Osteoblast (primary cell): Measurements from ENCODE around the gene ITGAE. TPM values are rescaled to one million over a fixed set of nuclear protein-coding genes. Genes with fewer than 3 reads are reported as not detected.

Source experiments
- DNase-seq: peaks from one replicate; pipeline ENCODE4 v3.0.0; 2011; ENCODE audit warnings: low spot score, mixed read lengths; ENCODE audit not compliant: insufficient read length; ENCODE audit errors: missing footprints
- H2AFZ ChIP-seq: 2 replicates; pipeline ENCODE4 v1.6.0; 2011; ENCODE audit warnings: mild to moderate bottlenecking, low read length
- H3K27ac ChIP-seq: 2 replicates; pipeline ENCODE4 v1.5.1; 2011; ENCODE audit warnings: mild to moderate bottlenecking, low read depth, low read length, moderate library complexity
- H3K27me3 ChIP-seq: 2 replicates; pipeline ENCODE4 v1.6.0; 2012; ENCODE audit warnings: mild to moderate bottlenecking, control low read depth, inconsistent platforms, low read length, moderate library complexity; ENCODE audit not compliant: insufficient read depth
- H3K36me3 ChIP-seq: 2 replicates; pipeline ENCODE4 v1.5.1; 2011; ENCODE audit warnings: mild to moderate bottlenecking, low read length, control low read depth, moderate library complexity; ENCODE audit not compliant: insufficient read depth
- H3K4me1 ChIP-seq: 2 replicates; pipeline ENCODE4 v1.5.1; 2011; ENCODE audit warnings: mild to moderate bottlenecking, low read length, control low read depth, moderate library complexity; ENCODE audit not compliant: insufficient read depth
- H3K4me2 ChIP-seq: 2 replicates; pipeline ENCODE4 v1.6.0; 2011; ENCODE audit warnings: mild to moderate bottlenecking, low read length; ENCODE audit not compliant: insufficient read depth
- H3K4me3 ChIP-seq: fragments of 200-600 bp; sonication (generic); 3 replicates; pipeline ENCODE4 v1.5.1; 2012; ENCODE audit warnings: mild to moderate bottlenecking, low read length, inconsistent platforms; ENCODE audit not compliant: insufficient read depth
- H3K79me2 ChIP-seq: 2 replicates; pipeline ENCODE4 v1.6.0; 2012; ENCODE audit warnings: mild to moderate bottlenecking, low read length, control low read depth, inconsistent platforms; ENCODE audit not compliant: insufficient read depth
- H3K9me3 ChIP-seq: 2 replicates; pipeline ENCODE4 v1.5.1; 2011; ENCODE audit warnings: low read depth, low read length, control low read depth
- H4K20me1 ChIP-seq: 2 replicates; pipeline ENCODE4 v1.6.0; 2012; ENCODE audit warnings: mild to moderate bottlenecking, low read length, control low read depth; ENCODE audit not compliant: insufficient read depth
- total RNA-seq: library from RNA; depleted of rRNA; stranded (reverse); fragments of >200 nt; gene quantifications from 2 replicates; pipeline ENCODE4 v1.2.3, GENCODE V29; 2012
- TF ChIP-seq, protein P1 (sequence below): IDR thresholded peaks from 2 replicates; pipeline ENCODE4 v1.5.1; 2011; ENCODE audit warnings: mild to moderate bottlenecking, low read depth, low read length, moderate library complexity; ENCODE audit errors: extremely low read depth

The ITGAE gene
- total RNA-seq, 1 donor = 10.5 TPM

DNA sequence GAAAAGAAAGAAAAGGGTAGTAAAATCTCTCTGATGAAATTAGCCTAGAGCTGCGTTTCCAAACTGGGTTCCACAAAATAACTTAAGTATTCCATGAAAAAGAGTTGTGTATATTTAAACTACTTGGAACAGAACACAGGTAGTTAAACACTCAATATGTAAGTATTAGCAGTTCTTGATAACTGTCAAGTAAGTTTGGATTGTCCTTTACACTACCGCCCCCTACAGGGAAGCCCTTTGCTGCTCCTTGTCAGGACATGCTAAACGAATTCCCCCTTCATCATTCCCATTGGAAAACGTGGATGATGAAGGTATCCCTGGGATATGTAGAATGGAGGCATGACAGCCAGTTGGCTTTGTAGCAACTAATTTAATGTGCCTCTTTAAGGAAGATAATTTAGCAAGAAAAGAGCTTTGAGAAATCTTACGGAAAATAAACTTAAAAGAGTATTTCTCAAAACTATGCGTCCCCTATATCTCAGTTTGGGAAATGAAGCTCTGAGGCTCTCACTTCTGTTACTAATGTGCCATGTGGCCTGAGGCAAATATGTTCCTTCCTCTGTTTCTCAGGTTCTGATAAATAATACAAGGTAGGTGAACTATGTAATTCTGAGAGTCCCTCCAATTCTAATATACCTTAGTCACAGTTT, 26.3 kb upstream of the ITGAE start:
- peak; percentile 81 for DNase-seq
- TF ChIP-seq, protein P1, sequence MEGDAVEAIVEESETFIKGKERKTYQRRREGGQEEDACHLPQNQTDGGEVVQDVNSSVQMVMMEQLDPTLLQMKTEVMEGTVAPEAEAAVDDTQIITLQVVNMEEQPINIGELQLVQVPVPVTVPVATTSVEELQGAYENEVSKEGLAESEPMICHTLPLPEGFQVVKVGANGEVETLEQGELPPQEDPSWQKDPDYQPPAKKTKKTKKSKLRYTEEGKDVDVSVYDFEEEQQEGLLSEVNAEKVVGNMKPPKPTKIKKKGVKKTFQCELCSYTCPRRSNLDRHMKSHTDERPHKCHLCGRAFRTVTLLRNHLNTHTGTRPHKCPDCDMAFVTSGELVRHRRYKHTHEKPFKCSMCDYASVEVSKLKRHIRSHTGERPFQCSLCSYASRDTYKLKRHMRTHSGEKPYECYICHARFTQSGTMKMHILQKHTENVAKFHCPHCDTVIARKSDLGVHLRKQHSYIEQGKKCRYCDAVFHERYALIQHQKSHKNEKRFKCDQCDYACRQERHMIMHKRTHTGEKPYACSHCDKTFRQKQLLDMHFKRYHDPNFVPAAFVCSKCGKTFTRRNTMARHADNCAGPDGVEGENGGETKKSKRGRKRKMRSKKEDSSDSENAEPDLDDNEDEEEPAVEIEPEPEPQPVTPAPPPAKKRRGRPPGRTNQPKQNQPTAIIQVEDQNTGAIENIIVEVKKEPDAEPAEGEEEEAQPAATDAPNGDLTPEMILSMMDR = peak; percentile 92
- H3K36me3 ChIP-seq = peaks cover 50% of the 10 kb centered on the region

DNA sequence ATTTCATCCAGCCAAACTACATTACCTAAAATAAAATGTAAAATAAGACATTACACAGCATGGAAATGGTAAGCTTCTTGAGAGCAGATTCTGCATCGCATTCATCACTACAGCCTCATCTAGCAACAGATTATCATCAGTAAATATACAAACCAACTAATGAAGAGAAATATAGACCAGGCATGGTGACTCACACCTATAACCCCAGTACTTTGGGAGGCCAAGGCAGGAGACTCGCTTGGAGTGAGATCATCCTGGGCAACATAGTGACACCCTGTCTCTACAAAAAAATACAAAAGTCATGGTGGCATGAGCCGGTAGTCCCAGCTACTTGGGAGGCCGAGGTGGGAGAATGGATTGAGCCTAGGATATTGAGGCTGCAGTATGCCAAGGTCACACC, 25.2 kb upstream of the ITGAE start:
- no peak for DNase-seq
- Histone ChIP-seq H3K79me2 (peaks cover 6% of the 10 kb centered on the region), H3K36me3 (peaks cover 60% of the 10 kb centered on the region), H3K27me3 (no peaks in the 10 kb centered on the region), H3K27ac (no peak overlapping the region), H3K9me3 (no peaks in the 10 kb centered on the region), H2AFZ (no peak overlapping the region), H3K4me1 (no peaks in the 10 kb centered on the region), H3K4me2 (no peak overlapping the region), H4K20me1 (no peaks in the 10 kb centered on the region), H3K4me3 (no peak overlapping the region)
- TF ChIP-seq, protein P1 = no peak

More for the DNA sequence above, 26.3 kb upstream of the ITGAE start:
- Histone ChIP-seq H3K27me3 (no peaks in the 10 kb centered on the region), H3K4me2 (no peak overlapping the region), H3K27ac (no peak overlapping the region), H3K4me1 (no peaks in the 10 kb centered on the region), H3K79me2 (peaks cover 6% of the 10 kb centered on the region), H3K4me3 (no peak overlapping the region), H4K20me1 (no peaks in the 10 kb centered on the region), H3K9me3 (no peaks in the 10 kb centered on the region), H2AFZ (no peak overlapping the region)

DNA sequence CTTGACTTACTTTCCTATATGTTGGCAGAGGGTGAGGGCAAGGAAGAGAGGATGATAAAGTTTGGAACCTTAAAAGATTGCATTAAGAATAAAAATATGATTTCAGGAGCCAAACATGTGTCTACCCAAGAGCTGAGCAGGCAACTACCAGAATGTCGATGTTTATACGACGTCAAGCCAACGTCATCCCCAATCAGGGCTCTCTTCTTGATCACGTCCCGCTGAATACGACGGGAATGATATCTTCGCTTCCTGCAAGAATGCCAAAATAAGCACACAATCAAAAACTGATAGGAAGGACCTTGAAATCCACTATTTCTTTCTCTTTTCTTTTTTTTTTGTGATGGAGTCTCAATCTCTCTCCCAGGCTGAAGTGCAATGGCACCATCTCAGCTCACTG, 20.1 kb upstream of the ITGAE start:
- no peak for DNase-seq
- no peaks in the 10 kb centered on the region for H3K4me1 ChIP-seq
- H3K27ac ChIP-seq = no peak overlapping the region
- H3K36me3 ChIP-seq = peaks cover 78% of the 10 kb centered on the region
- no peak overlapping the region for H2AFZ ChIP-seq
- no peaks in the 10 kb centered on the region for H4K20me1 ChIP-seq
- no peaks in the 10 kb centered on the region for H3K79me2 ChIP-seq
- no peaks in the 10 kb centered on the region for H3K27me3 ChIP-seq
- TF ChIP-seq, protein P1 = no peak
- no peaks in the 10 kb centered on the region for H3K9me3 ChIP-seq
- no peak overlapping the region for H3K4me2 ChIP-seq
- no peak overlapping the region for H3K4me3 ChIP-seq

DNA sequence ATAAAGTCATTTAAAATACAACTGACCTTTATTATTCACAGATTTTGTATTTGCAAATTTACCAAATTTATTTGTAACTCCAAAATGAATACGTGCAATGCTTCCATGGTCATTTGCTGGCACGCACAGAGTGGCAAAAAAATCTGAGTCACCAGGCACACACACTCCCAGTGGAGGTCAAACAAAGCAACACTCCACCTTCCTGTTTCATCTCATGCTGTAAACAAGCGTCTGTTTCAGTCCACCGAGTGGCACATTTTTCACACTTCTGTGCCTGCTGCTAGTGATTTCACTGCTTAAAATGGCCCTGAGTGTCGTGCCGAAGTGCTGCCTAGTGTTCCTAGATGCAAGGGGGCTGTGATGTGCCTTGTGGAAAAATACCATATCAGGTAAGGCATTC, 17.8 kb upstream of the ITGAE start:
- H3K36me3 ChIP-seq = peaks cover 79% of the 10 kb centered on the region
- no peak overlapping the region for H3K4me3 ChIP-seq
- H2AFZ ChIP-seq = no peak overlapping the region
- H3K27ac ChIP-seq = no peak overlapping the region
- no peak for DNase-seq
- H3K4me2 ChIP-seq = no peak overlapping the region
- TF ChIP-seq, protein P1 = no peak
- H3K27me3 ChIP-seq = no peaks in the 10 kb centered on the region
- H4K20me1 ChIP-seq = no peaks in the 10 kb centered on the region
- H3K9me3 ChIP-seq = no peaks in the 10 kb centered on the region
- H3K79me2 ChIP-seq = no peaks in the 10 kb centered on the region
- H3K4me1 ChIP-seq = no peaks in the 10 kb centered on the region
